ENCODE data around the gene NBEAL1.
"Not testable (repeated sequence)": the region's sequence is repeated elsewhere in the genome, so short reads cannot be mapped to it uniquely, and the experiment has no call there.

The NBEAL1 gene

DNA sequence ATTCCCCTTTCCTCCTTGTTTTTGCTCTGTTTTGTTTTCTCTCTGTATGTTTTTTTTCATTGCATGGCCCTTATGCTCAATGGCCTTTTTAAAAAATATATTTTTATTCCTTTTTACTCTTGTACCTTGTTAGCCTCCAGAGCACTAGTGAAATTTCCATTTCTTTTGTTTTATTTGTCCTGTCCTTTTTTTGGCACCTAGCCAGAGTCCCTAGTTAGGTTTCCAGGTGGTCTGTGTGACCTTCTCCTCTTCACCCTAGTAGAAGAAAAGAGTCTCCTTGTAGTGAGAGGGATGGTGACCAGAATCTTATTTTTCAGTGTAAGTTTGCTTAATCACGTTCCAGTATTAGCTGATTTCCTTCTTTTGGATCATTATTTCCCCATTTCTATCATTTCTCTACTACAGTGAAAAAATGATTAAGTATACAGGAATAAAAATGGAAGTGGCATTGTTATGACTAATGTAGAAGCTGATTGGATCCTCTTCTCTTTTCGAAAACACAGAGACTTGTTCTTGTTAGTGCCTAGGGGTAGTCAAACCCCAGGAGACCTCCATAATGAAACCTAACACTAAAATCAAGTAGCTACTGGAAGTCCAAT is 65.9 kb downstream of the NBEAL1 start:
- Histone ChIP-seq H3K9me2 (replicated peaks; ENCODE audit: insufficient read depth, low read length) (no peaks in the 10 kb centered on the region), H3K9me3 (replicated peaks; ENCODE audit: insufficient read depth, low read length) (no peaks in the 10 kb centered on the region), H4K20me1 (ENCODE audit: insufficient read depth, low read length) (no peaks in the 10 kb centered on the region), H3K4me2 (ENCODE audit: low read depth, low read length) (no peak overlapping the region), H2AFZ (ENCODE audit: low read length) (no peak overlapping the region), H3K4me1 (ENCODE audit: low read length) (no peaks in the 10 kb centered on the region), H3K27me3 (replicated peaks; ENCODE audit: insufficient read depth, low read length) (no peaks in the 10 kb centered on the region), H3K79me2 (ENCODE audit: low read length) (no peaks in the 10 kb centered on the region), H3K27ac (ENCODE audit: low read length) (no peak overlapping the region), H3K4me3 (ENCODE audit: low read length) (no peak overlapping the region), H3K9ac (ENCODE audit: low read length) (no peak overlapping the region), H3F3A (ENCODE audit: insufficient read depth, low read length) (no peaks in the 10 kb centered on the region), H3K36me3 (replicated peaks; ENCODE audit: insufficient read depth, low read length) (no peaks in the 10 kb centered on the region)
- TF ChIP-seq EZH2 (optimal IDR thresholded peaks at IDR 0.05; ENCODE audit: low read depth, low read length), result no peak
- TF ChIP-seq CTCF (IDR thresholded peaks at IDR 0.05; ENCODE audit: low read length), result no peak
- TF ChIP-seq EZH2phosphoT487 (IDR thresholded peaks at IDR 0.05; ENCODE audit: low read length), result no peak
- no peak for DNase-seq

DNA sequence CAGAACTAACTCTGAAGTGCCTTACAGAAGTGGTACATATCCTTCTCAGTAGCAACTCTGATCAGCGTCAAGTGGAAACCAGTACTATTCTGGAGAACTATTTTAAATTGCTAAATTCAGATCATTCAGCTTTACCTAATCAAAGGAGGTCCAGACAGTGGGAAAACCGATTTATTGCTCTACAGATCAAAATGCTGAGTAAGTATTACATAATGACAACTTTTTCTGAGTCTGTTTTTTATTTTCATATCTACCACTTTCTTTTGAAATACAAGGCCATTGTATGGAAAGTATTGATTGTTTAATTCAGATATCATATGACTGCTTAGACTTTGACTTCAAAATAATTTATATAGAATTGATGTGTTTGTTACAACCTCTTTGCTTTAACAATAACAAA is 68.7 kb downstream of the NBEAL1 start:
- no peaks in the 10 kb centered on the region for H3K79me2 ChIP-seq (ENCODE audit: low read length)
- H3K27ac ChIP-seq (ENCODE audit: low read length), result no peak overlapping the region
- no peaks in the 10 kb centered on the region for H4K20me1 ChIP-seq (ENCODE audit: insufficient read depth, low read length)
- no peaks in the 10 kb centered on the region for H3K9me2 ChIP-seq (replicated peaks; ENCODE audit: insufficient read depth, low read length)
- H2AFZ ChIP-seq (ENCODE audit: low read length), result no peak overlapping the region
- no peak overlapping the region for H3K4me3 ChIP-seq (ENCODE audit: low read length)
- no peaks in the 10 kb centered on the region for H3F3A ChIP-seq (ENCODE audit: insufficient read depth, low read length)
- H3K4me2 ChIP-seq (ENCODE audit: low read depth, low read length), result no peak overlapping the region
- TF ChIP-seq EZH2phosphoT487 (IDR thresholded peaks at IDR 0.05; ENCODE audit: low read length) (no peak), EZH2 (optimal IDR thresholded peaks at IDR 0.05; ENCODE audit: low read depth, low read length) (no peak), CTCF (IDR thresholded peaks at IDR 0.05; ENCODE audit: low read length) (no peak)
- no peak for DNase-seq
- no peaks in the 10 kb centered on the region for H3K4me1 ChIP-seq (ENCODE audit: low read length)
- no peaks in the 10 kb centered on the region for H3K27me3 ChIP-seq (replicated peaks; ENCODE audit: insufficient read depth, low read length)
- no peaks in the 10 kb centered on the region for H3K9me3 ChIP-seq (replicated peaks; ENCODE audit: insufficient read depth, low read length)
- no peak overlapping the region for H3K9ac ChIP-seq (ENCODE audit: low read length)
- H3K36me3 ChIP-seq (replicated peaks; ENCODE audit: insufficient read depth, low read length), result no peaks in the 10 kb centered on the region

DNA sequence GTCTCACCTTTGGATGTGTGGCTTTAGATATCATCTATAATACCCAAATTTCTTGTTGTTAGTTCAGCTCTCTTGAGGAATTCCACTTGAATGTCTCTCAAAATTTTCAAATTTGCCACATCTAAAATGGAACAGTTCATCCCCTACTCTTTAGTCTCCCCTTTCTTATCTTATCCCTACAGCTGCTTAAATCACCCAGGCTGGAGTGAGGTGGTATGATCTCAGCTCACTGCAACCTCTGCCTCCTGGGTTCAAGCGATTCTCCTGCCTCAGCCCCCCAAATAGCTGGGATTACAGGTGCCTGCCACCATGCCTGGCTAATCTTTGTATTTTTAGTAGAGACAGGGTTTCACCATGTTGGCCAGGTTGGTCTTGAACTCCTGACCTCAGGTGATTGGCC is 71.7 kb downstream of the NBEAL1 start:
- not testable (repeated sequence) for H3K9ac ChIP-seq (ENCODE audit: low read length); H3K36me3 ChIP-seq (replicated peaks; ENCODE audit: insufficient read depth, low read length); H3K4me1 ChIP-seq (ENCODE audit: low read length); H3K27me3 ChIP-seq (replicated peaks; ENCODE audit: insufficient read depth, low read length); H3K27ac ChIP-seq (ENCODE audit: low read length); H3F3A ChIP-seq (ENCODE audit: insufficient read depth, low read length); H3K4me2 ChIP-seq (ENCODE audit: low read depth, low read length); H2AFZ ChIP-seq (ENCODE audit: low read length); H4K20me1 ChIP-seq (ENCODE audit: insufficient read depth, low read length); H3K9me3 ChIP-seq (replicated peaks; ENCODE audit: insufficient read depth, low read length); H3K4me3 ChIP-seq (ENCODE audit: low read length); DNase-seq; H3K9me2 ChIP-seq (replicated peaks; ENCODE audit: insufficient read depth, low read length); H3K79me2 ChIP-seq (ENCODE audit: low read length)

- H3K4me2 ChIP-seq (ENCODE audit: low read depth, low read length); H3K4me3 ChIP-seq (ENCODE audit: low read length); H3K9ac ChIP-seq (ENCODE audit: low read length); H3K4me1 ChIP-seq (ENCODE audit: low read length); H3K27ac ChIP-seq (ENCODE audit: low read length); H3K27me3 ChIP-seq (replicated peaks; ENCODE audit: insufficient read depth, low read length); H3F3A ChIP-seq (ENCODE audit: insufficient read depth, low read length); H3K9me2 ChIP-seq (replicated peaks; ENCODE audit: insufficient read depth, low read length); DNase-seq; H4K20me1 ChIP-seq (ENCODE audit: insufficient read depth, low read length); H3K79me2 ChIP-seq (ENCODE audit: low read length); H3K9me3 ChIP-seq (replicated peaks; ENCODE audit: insufficient read depth, low read length); H2AFZ ChIP-seq (ENCODE audit: low read length); H3K36me3 ChIP-seq (replicated peaks; ENCODE audit: insufficient read depth, low read length): not testable (repeated sequence)
Measured at GRCh38 chr2:203090721-203091120, 76.0 kb downstream of the NBEAL1 start.

Measured in MM.1S (cell line).